ENCODE data around the gene CFAP74. TPM values are rescaled to one million over a fixed set of nuclear protein-coding genes. Genes with fewer than 3 reads are reported as not detected.

The CFAP74 gene
- total and polyA plus RNA-seq, 9 of the 15 experiments (the other 6 are each of a cell fraction or from before 2014, with no cell fraction given), result 0.03 to 0.15 (median 0.05) TPM; not detected in 6

DNA sequence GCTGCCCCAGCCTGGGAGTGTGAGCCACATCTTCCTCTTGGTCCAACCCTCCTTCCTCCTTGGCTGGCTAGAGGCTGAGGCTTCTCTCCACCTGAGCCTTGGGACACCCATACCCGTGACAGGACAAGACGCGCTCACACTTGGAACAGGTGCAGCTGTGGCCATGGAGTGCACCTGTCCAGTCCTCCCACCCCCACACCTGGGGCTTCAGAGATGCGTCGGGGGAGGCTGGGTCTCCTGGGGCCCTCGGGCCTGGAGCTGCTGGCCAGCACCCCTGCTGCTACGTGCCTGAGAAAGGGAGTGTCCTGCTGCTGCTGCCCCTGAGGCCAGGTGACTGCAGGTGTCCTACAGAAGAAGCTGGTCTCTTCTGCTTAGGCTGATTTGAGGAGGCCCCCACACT, 47.5 kb downstream of the CFAP74 start:
- no peaks in the 10 kb centered on the region for H3K36me3 ChIP-seq (ENCODE audit: control insufficient read depth, insufficient read depth, low read length)
- H3K4me2 ChIP-seq (ENCODE audit: insufficient read depth, low read length), result no peak overlapping the region
- FAIRE-seq (no peak), ATAC-seq (no peak), DNase-seq (ENCODE audit: extremely low read depth in 1 of 4, low spot score in 3 of 4) (no peak)
- no TSS peak for BruUV-seq (replicated peaks)
- H2AFZ ChIP-seq (ENCODE audit: low read depth, low read length), result no peak overlapping the region
- no peak overlapping the region for H3K4me3 ChIP-seq
- TF ChIP-seq ZNF23 (CRISPR knock-in tag; IDR thresholded peaks at IDR 0.05) (no peak), NCOA6 (IDR thresholded peaks at IDR 0.05) (no peak), ZNF175 (CRISPR knock-in tag; IDR thresholded peaks at IDR 0.05; ENCODE audit: low read depth) (no peak), COPS2 (conservative IDR thresholded peaks at IDR 0.05) (no peak), ZNF347 (CRISPR knock-in tag; IDR thresholded peaks at IDR 0.05; ENCODE audit: low read depth) (no peak), ZBTB7A (IDR thresholded peaks at IDR 0.05; ENCODE audit: borderline replicate concordance, control insufficient read depth, low read depth, low read length) (no peak), SRSF1 (IDR thresholded peaks at IDR 0.05; ENCODE audit: low read depth, low read length) (no peak), NRF1 (conservative IDR thresholded peaks at IDR 0.05 in 1 of 2, IDR thresholded peaks at IDR 0.05 in 1 of 2) (no peak)
- TF ChIP-seq, protein P1, sequence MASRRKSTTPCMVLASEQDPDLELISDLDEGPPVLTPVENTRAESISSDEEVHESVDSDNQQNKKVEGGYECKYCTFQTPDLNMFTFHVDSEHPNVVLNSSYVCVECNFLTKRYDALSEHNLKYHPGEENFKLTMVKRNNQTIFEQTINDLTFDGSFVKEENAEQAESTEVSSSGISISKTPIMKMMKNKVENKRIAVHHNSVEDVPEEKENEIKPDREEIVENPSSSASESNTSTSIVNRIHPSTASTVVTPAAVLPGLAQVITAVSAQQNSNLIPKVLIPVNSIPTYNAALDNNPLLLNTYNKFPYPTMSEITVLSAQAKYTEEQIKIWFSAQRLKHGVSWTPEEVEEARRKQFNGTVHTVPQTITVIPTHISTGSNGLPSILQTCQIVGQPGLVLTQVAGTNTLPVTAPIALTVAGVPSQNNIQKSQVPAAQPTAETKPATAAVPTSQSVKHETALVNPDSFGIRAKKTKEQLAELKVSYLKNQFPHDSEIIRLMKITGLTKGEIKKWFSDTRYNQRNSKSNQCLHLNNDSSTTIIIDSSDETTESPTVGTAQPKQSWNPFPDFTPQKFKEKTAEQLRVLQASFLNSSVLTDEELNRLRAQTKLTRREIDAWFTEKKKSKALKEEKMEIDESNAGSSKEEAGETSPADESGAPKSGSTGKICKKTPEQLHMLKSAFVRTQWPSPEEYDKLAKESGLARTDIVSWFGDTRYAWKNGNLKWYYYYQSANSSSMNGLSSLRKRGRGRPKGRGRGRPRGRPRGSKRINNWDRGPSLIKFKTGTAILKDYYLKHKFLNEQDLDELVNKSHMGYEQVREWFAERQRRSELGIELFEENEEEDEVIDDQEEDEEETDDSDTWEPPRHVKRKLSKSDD (conservative IDR thresholded peaks at IDR 0.05; ENCODE audit: low read length), result no peak
- TF ChIP-seq, protein P2, sequence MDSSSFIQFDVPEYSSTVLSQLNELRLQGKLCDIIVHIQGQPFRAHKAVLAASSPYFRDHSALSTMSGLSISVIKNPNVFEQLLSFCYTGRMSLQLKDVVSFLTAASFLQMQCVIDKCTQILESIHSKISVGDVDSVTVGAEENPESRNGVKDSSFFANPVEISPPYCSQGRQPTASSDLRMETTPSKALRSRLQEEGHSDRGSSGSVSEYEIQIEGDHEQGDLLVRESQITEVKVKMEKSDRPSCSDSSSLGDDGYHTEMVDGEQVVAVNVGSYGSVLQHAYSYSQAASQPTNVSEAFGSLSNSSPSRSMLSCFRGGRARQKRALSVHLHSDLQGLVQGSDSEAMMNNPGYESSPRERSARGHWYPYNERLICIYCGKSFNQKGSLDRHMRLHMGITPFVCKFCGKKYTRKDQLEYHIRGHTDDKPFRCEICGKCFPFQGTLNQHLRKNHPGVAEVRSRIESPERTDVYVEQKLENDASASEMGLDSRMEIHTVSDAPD (CRISPR knock-in tag; IDR thresholded peaks at IDR 0.05), result no peak
- TF ChIP-seq, protein P3, sequence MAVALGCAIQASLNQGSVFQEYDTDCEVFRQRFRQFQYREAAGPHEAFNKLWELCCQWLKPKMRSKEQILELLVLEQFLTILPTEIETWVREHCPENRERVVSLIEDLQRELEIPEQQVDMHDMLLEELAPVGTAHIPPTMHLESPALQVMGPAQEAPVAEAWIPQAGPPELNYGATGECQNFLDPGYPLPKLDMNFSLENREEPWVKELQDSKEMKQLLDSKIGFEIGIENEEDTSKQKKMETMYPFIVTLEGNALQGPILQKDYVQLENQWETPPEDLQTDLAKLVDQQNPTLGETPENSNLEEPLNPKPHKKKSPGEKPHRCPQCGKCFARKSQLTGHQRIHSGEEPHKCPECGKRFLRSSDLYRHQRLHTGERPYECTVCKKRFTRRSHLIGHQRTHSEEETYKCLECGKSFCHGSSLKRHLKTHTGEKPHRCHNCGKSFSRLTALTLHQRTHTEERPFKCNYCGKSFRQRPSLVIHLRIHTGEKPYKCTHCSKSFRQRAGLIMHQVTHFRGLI (CRISPR knock-in tag; IDR thresholded peaks at IDR 0.05), result no peak
- ChIA-PET POLR2A (interaction anchor here (0.6 to 1.0 kb wide), 2 partner anchors 54 to 891 kb away, joined by 3 read pairs; no protein-coding TSS in a partner anchor), CTCF (ENCODE audit: low intra/inter-chr PET ratio) (no interaction called here)
- no peaks in the 10 kb centered on the region for H3K79me2 ChIP-seq (ENCODE audit: control insufficient read depth, insufficient read depth, low read length)
- WGBS (ENCODE audit: insufficient coverage, low coverage, missing lambda C conversion rate), result 1% methylated on average over 7 of the region's 7 CpGs
- H3K9me3 ChIP-seq (replicated peaks; ENCODE audit: control insufficient read depth, insufficient read depth, low read depth, low read length), result no peaks in the 10 kb centered on the region
- H3K9me1 ChIP-seq (ENCODE audit: control insufficient read depth, insufficient read depth, low read length), result no peaks in the 10 kb centered on the region
- intact Hi-C loops (cut with micrococcal nuclease), result no loop called here
- H3K27me3 ChIP-seq (ENCODE audit: control insufficient read depth in 2 of 2, insufficient read depth in 2 of 2, low read length in 2 of 2), result peaks cover 46 to 79% of the 10 kb centered on the region in 2 experiments
- H4K20me1 ChIP-seq (replicated peaks; ENCODE audit: control insufficient read depth, insufficient read depth, low read length), result peaks cover 5% of the 10 kb centered on the region; the same call in 1 of the 2 replicates
- in situ Hi-C loops (cut with MboI), result no loop called here
- no peak overlapping the region; a peak in 1 of 4 replicates for H3K9ac ChIP-seq (ENCODE audit: insufficient read depth in 1 of 2, low read depth in 2 of 2, low read length in 2 of 2)
- H3K4me1 ChIP-seq (replicated peaks in 1 of 2; ENCODE audit: control insufficient read depth in 2 of 2, insufficient read depth in 2 of 2, low read length in 2 of 2), result peaks cover 0 to 32% of the 10 kb centered on the region in 2 experiments; a peak in 3 of 5 replicates
- no peak overlapping the region for H3K27ac ChIP-seq (ENCODE audit: extremely low read depth, low read depth, low read length)
